SH-SY5Y (cell line): ENCODE data around the gene NAV3.

Source experiments
- GATA2 ChIP-seq: IDR thresholded peaks from 2 replicates; pipeline ENCODE4 v1.6.1; 2011; ENCODE audit warnings: mild to moderate bottlenecking, low read depth, low read length
- GATA3 ChIP-seq: IDR thresholded peaks from 2 replicates; pipeline ENCODE4 v1.6.1; 2011; ENCODE audit warnings: low read depth, mild to moderate bottlenecking, low read length, moderate library complexity

- no peak for TF ChIP-seq GATA2
- TF ChIP-seq GATA3: no peak
Measured at GRCh38 chr12:77916276-77916675, 85.6 kb downstream of the NAV3 start.
